Activated CD4-positive, alpha-beta T cell treated with anti-CD3 and anti-CD28 coated beads, Interleukin-2, amount 50 U/mL, for 48 hours (primary cell): Measurements from ENCODE around the gene BCORL1.
A peak's percentile ranks its signal among the peaks of the same experiment; 100 is the strongest.

ENCODE experiments used
- DNase-seq, 2 experiments: peaks; one replicate each; pipeline ENCODE4 v3.0.0-alpha.2; 2020

BCORL1 gene

GRCh38 chrX:130015181-130015580 lies 32.7 kb downstream of the BCORL1 start:
- DNase-seq = no peak

- no peak for DNase-seq
Observed at GRCh38 chrX:130018143-130018542, 35.7 kb downstream of the BCORL1 start.

- no peak for DNase-seq
Observed at GRCh38 chrX:130020661-130021324, 38.4 kb downstream of the BCORL1 start.

DNA sequence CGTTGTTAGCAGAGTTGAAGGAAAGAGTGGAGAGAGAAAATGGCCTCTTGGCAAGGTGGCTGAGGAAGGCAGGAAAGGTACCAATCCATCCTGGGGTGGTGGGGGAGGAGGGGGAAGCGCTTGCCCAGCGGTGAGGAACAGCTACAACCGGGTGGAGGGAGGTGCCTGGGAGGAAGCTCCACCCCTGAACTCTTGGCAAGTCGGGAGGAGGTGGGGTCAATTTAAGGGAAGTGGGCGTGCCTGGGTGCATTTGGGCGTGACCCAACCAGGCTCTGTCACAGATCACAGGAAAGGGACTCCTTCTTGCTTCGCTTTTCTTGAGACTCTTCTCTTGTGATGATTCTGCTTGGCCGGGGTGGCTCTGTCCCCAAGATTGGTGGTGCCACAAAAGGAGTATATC lies 41.7 kb downstream of the BCORL1 start:
- peak; percentile 77 to 82 for DNase-seq

GRCh38 chrX:130025256-130025655 lies 42.8 kb downstream of the BCORL1 start:
- DNase-seq = no peak

DNA sequence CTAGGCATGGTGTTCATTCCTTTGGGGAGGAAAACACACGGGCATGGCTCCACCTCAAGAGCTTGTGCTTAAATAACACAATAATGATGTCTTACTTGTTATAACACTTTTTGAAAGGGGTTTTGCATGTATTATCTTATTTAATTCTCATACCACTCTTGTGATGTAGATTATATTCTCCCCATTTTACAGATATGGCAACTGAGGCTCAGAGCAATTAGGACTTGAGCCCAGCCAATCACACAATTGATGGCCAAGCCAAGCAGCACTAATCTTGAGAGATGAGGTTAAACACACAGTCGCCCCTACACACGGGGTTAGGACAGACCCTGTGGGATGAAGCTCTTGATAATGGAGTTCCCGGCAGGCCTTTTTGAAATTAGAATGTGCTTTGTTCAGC lies 45.1 kb downstream of the BCORL1 start:
- no peak for DNase-seq

DNA sequence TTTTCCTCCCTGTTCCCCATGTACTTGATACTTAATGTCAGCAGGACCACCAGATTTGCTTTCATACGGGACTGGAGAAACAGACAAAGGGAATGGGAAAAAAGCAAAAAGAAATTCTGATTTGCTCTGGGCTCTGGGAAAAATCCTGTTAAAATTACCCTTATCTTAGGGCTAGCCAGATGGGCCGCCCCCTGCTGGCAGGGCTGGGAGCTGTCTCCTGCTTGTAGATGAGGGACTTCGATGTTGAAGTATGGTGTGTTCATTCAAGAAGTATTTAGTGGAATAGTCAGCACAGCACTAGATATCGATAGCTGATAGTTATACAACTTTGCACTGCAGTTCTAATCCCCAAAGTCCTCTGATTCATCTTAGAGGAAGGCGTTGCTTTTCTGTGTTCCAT lies 45.8 kb downstream of the BCORL1 start:
- peak; percentile 44 to 55 for DNase-seq

- DNase-seq = no peak
Observed at GRCh38 chrX:130030826-130031225, 48.4 kb downstream of the BCORL1 start.

DNA sequence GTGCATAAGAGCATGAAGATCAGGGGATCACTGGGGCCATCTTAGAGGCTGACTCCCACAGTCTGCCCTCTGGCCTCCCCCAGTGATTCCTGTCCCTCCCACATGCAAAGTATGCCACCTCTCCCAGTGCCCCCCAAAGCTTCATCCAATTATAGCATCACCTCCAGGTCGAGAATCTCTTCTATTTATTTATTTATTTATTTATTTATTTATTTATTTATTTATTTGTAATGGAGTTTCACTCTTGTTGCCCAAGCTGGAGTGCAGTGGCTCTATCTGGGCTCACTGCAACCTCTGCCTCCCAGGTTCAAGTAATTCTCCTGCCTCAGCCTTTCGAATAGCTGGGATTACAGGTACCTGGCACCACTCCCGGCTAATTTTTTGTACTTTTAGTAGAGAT lies 50.1 kb downstream of the BCORL1 start:
- no peak for DNase-seq

- no peak for DNase-seq
Observed at GRCh38 chrX:130034178-130034577, 51.7 kb downstream of the BCORL1 start.

DNA sequence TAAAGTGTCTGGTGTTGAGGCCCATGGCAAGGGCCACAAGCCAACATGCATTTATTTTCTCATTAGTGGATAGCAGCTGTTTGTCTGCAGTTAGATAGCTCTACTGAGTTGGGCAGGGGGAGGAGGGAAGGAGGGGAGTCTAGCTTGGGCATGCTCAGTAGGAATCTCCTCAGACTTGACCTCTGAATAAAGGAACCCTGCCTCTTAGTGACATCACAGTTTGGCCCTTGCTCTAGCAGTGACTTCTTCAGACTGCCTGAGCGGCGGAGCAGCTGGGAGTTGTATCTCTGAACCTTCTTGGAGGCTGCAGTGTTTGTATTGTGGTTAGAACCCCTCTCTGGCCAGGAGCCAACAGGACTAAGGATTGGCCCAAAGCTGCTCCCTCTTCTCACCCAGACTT lies 57.4 kb downstream of the BCORL1 start:
- no peak for DNase-seq

- no peak for DNase-seq
Observed at GRCh38 chrX:130047416-130047815, 65.0 kb downstream of the BCORL1 start.

DNA sequence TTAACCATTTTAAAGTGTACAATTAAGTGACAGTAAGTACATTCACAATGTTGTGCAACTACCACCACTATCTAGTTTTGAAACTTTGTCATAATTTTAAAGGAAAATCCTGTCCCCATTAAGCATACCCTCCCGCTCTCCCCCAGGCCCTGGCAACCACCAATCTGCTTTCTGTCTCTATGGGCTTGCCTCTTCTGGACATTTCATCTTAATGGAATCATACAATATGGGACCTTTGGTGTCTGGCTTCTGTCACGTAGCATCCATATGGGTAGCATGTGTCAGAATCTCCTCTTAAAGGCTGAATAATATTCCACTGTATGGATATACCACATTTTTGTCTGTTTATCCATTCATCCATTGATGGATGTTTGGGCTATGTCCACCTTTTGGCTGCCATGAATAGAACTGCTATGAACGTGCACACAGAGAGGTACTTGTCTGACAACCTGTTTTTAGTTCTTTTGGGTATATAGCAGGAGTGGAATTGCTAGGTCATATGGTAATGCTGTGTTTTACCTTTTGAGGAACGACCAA lies 66.3 kb downstream of the BCORL1 start:
- no peak for DNase-seq

GRCh38 chrX:130049821-130050220 lies 67.4 kb downstream of the BCORL1 start:
- DNase-seq = no peak

GRCh38 chrX:130051176-130051845 lies 68.9 kb downstream of the BCORL1 start:
- DNase-seq = no peak

DNA sequence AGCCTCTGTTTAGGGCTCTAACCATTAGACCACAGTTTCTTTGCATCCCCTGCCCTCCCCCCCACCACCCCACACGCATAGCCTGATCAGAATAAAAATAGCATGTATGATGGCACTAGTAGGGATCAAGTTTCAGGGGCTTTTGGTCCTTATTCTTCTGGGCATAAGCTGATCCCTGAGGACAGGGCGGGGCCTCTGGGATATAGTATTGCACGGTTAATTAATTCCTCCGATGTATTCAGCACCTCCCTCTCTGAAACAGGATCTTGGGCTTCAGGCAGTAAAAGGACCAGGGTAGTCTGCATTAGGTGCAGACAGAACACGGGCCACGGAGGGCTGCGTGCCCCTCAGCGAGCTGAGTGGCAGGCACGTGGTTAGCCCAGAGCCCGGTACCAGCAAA lies 70.8 kb downstream of the BCORL1 start:
- DNase-seq = no peak

- no peak for DNase-seq
Observed at GRCh38 chrX:130055103-130055502, 72.7 kb downstream of the BCORL1 start.

DNA sequence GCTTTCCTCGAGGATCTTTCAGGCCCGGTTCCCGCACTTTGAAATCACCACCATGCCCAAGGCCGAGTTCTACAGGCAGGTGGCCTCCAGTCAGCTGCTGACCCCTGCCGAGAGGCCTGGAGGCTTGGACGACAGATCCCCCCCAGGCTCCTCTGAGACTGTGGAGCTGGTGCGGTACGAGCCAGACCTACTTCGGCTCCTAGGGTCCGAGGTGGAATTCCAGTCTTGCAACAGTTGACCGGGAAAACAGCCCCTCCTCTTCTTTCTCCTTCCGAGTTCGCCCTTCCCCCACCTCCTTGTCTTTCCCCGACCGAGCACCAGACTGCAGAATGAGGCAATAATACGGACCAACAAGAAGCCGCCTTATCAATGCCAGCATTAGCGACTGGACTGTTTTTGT lies 73.5 kb downstream of the BCORL1 start:
- no peak for DNase-seq

DNA sequence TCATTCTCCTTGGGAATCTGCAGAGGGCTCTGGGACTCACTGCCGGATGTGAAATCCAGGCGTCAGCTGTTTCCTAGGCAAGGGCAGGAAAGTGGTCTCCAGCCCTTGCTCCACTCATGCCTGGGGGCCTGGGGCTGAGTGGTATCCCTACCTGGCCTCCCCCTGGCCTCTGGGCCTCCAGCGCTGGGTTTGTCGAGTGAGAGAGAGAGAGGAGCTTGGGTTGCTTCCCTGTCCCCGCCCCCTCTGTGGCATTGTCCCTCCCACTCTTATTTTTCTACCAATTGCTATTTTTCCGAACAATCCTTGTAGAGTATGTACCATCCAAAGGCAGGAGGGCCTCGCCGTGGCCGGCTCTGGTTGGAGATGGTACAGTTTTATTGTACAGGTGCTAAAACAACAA lies 74.8 kb downstream of the BCORL1 start:
- DNase-seq = no peak

DNA sequence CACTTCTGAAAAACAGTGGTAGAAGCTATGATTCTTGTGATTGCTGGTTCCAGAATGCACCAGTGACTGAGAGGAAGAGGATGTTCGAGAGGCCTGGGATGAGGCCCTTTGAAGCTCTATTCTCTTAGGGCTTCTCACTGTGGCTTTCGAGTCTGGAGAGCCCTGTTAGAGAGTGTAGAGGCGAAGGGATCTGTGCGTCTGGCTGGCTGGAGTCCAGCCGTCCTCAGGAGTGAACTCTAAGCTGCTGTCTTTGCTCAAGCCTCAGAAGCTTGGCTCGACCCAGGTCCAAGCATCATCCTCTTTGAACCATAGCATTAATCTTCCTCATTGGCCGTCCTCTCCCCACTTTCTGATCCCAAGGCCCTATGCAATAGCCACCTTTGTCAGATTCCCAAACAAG lies 76.2 kb downstream of the BCORL1 start:
- no peak for DNase-seq

DNA sequence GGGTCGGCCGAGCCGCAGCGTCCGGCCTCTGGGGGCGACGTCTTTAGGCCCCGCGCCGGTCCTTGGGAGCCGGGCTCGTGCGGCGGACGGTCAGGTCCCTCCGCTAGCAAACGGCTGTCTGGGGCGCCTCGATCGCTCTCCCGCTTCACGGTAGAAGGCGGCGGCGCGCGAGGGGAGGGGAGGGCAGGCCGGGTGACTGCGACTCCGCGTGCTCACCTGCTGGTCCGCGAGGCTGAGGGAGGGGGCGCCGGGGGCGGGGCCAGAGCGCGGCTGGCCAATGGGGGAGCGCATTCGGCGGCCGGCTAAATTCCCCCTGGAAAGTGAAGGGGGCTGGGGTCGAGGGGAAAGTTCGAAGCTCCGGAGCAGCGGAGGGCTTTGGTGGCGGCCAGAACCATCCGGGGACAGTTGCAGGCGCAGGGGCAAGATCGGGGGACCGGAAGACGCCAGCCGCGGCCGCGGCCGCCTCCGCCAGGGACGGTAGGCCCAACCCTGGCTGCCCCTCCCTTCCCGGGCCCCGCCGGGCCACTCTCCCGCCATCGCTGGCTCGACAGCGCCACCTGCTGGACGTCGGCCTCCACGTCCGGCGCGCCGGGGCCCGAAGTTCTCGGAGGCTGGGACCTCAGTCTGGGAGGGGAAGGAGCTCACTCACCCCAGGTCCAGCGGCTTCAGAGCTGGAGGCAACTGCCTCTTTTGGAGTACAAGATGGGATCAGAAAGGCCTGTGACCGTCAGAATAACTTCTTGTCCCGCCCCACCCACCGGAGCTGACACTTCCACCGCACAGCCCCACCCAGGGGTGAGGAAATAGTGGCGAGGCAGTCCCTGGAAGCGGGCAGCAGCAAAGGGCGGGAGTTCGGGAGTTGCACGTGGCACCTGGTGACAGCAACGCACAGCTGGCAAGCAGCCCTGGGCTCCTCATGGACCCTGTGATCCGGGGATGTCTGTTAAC lies 78.0 kb downstream of the BCORL1 start:
- DNase-seq = peak; percentile 85 to 87

GRCh38 chrX:130066975-130067615 lies 84.7 kb downstream of the BCORL1 start:
- DNase-seq = no peak
